Gastrocnemius medialis (tissue), 4 donors: Measurements from ENCODE around the gene ANTXR1. TPM values are rescaled to one million over a fixed set of nuclear protein-coding genes. Genes with fewer than 3 reads are reported as not detected.
A peak's percentile ranks its signal among the peaks of the same experiment; 100 is the strongest.

Experiments used
- ATAC-seq, 2 donors: fragments of 150-250 bp; one replicate each; pipeline ENCODE4 v1.9.1; 2016
- DNase-seq, 2 donors: peaks; one replicate each; pipeline ENCODE4 v3.0.0-alpha.2; 2019
- H3K27ac ChIP-seq, 4 donors: fragments of 200-600 bp; sonication (generic); 1 replicate in 1 of 4; 2 replicates in 3 of 4; pipeline ENCODE4 v1.5.1; 2016 to 2018; ENCODE audit warnings: mild to moderate bottlenecking in 2 of 4, moderate library complexity in 1 of 4
- H3K27me3 ChIP-seq, 3 donors: fragments of 200-600 bp; sonication (generic) in 2 of 3; 1 replicate in 1 of 3; 2 replicates in 2 of 3; pipeline versions ENCODE4 v1.5.1 to v1.6.0; 2016 to 2019; ENCODE audit warnings: mild to moderate bottlenecking in 1 of 3, moderate library complexity in 1 of 3
- H3K36me3 ChIP-seq, 2 donors: fragments of 200-600 bp; sonication (generic) in 1 of 2; one replicate each; pipeline ENCODE4 v1.5.1; 2017 to 2018
- H3K4me1 ChIP-seq, 2 donors: fragments of 200-600 bp; sonication (generic) in 1 of 2; one replicate each; pipeline ENCODE4 v1.5.1; 2016 to 2017; ENCODE audit warnings: mild to moderate bottlenecking in 2 of 2
- H3K4me3 ChIP-seq, 4 donors: fragments of 200-600 bp; sonication (generic) in 3 of 4; 1 replicate in 1 of 4; 2 replicates in 3 of 4; pipeline ENCODE4 v1.5.1; 2016 to 2019; ENCODE audit warnings: mild to moderate bottlenecking in 2 of 4
- H3K9me3 ChIP-seq, 3 donors: fragments of 200-600 bp; sonication (generic) in 2 of 3; 1 replicate in 1 of 3; 2 replicates in 2 of 3; pipeline ENCODE4 v1.5.1; 2016 to 2019
- POLR2A ChIP-seq, 2 donors: fragments of 450-650 bp; IDR thresholded peaks; one replicate each; pipeline ENCODE4 v1.6.1; 2017; ENCODE audit warnings: antibody characterized with exemption in 2 of 2, mild to moderate bottlenecking in 2 of 2, moderate library complexity in 2 of 2
- in situ Hi-C, 4 donors: fragments of 200-750 bp; cut with MboI; loops; one replicate each; pipeline versions ENCODE4 v1.15.0 to v1.8.0; 2017; ENCODE audit warnings: low sequenced_read_pairs in 4 of 4
- intact Hi-C: fragments of 100-400 bp; cut with DNase I; formaldehyde crosslinking; loops from one replicate; pipeline ENCODE4 v1.15.1; 2023; ENCODE audit warnings: low total_unique reads
- total RNA-seq, 4 donors: library from RNA; depleted of rRNA; stranded (reverse); fragments of >200 nt; gene quantifications; one replicate each; pipeline versions ENCODE4 v1.1.0 to v1.2.3, GENCODE V29; 2016
- TF ChIP-seq, protein P1 (sequence below), 5 experiments: fragments of 450-650 bp in 3 of 5; fragments of 200-600 bp in 2 of 5; sonication (generic) in 2 of 5; IDR thresholded peaks in 4 of 5; conservative IDR thresholded peaks in 1 of 5; 1 replicate in 4 of 5; 2 replicates in 1 of 5; pipeline ENCODE4 v1.5.1; 2016 to 2019; ENCODE audit warnings: antibody characterized with exemption in 5 of 5, mild to moderate bottlenecking in 3 of 5, moderate library complexity in 3 of 5

ANTXR1 gene
- total RNA-seq, 4 donors from 2014 or later: 8.0 to 13.6 (median 9.7) TPM

DNA sequence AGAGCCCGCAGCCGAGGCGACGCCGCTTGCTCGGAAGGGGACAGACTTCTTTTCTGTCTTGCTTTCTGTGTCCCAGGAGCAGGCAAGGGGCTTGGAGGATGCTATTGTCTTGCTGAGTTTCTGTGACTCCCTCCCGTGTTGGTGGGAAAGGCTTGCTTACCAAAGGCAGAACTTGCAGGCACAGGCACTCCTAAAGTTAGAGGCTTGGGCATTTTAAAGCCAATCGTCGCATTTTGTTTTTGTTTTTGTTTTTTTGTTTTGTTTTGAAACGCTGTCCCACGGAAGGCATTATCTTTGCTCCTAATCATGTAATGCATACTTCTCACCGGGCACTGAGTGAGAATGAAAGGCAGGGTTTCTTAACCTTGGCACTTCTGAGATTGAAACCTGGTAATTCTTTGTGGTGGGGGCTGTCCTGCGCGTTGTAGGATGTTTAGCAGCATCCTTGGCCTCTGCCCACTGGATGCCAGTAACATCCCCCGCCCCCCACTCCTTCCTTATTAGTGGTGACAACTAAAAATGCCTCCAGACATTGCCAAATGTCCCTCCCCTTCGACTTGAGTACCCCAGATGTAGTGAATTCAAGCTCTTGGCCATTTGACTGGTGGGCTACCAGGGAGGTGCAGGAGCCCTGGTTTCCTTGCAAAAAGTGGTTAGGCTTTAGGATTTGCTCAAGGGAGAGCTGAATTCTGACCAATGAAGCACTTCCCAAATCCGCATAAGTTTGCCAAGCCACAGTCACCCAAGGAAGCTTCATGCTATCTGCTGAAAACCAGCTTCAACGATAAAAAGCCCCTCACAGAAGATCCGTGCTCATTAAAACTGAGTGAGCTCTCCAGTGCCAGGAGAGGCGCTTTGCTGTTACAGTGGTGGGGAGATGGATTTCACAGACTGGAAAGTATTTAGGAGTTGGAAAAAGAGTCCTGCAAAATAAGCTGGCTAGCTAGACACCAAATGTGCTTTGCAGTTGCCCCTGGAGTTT, 1.2 kb downstream of the ANTXR1 start:
- H3K4me3 ChIP-seq: peak overlapping the region; percentile 67 to 80 (median 74)
- in situ Hi-C loops: loop anchor here in 3 of 4 donors (5.0 to 10.0 kb wide), 3 partner anchors 291 to 301 kb away; no protein-coding TSS in a partner anchor
- DNase-seq: no peak
- intact Hi-C loops: loop anchor here (1.0 to 5.0 kb wide), 2 partner anchors 163 to 293 kb away; no protein-coding TSS in a partner anchor
- H3K9me3 ChIP-seq: no peaks in the 10 kb centered on the region
- ATAC-seq: no peak
- H3K4me1 ChIP-seq: peaks cover 18 to 27% of the 10 kb centered on the region in 2 donors
- peaks cover 6 to 25% (median 22%) of the 10 kb centered on the region in 3 donors for H3K27me3 ChIP-seq
- peak overlapping the region in 2 of 4 donors; percentile 54 to 72 for H3K27ac ChIP-seq
- H3K36me3 ChIP-seq: no peaks in the 10 kb centered on the region
- TF ChIP-seq POLR2A (IDR thresholded peaks at IDR 0.05): no peak
- TF ChIP-seq, protein P1, sequence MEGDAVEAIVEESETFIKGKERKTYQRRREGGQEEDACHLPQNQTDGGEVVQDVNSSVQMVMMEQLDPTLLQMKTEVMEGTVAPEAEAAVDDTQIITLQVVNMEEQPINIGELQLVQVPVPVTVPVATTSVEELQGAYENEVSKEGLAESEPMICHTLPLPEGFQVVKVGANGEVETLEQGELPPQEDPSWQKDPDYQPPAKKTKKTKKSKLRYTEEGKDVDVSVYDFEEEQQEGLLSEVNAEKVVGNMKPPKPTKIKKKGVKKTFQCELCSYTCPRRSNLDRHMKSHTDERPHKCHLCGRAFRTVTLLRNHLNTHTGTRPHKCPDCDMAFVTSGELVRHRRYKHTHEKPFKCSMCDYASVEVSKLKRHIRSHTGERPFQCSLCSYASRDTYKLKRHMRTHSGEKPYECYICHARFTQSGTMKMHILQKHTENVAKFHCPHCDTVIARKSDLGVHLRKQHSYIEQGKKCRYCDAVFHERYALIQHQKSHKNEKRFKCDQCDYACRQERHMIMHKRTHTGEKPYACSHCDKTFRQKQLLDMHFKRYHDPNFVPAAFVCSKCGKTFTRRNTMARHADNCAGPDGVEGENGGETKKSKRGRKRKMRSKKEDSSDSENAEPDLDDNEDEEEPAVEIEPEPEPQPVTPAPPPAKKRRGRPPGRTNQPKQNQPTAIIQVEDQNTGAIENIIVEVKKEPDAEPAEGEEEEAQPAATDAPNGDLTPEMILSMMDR (IDR thresholded peaks at IDR 0.05 in 4 of 5, conservative IDR thresholded peaks at IDR 0.05 in 1 of 5): no peak

DNA sequence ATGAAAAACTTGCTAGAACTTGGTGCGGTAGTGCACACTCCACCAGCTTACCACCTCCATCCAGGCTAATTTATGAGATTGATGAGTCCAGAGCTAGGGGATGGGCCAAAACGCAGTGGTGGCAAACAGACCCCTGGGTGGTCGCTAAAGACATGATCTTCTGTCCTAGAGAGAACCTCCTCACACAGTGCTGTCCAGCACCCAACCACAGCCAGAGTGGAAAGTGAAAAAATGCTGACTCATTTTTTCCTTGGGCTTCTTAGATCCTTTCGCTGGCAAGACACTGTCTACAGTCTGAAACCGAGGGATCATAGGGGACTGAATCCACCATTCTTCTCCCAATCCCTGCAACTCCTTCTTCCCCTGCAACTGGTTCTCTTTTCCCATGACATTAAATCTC, 4.1 kb downstream of the ANTXR1 start:
- in situ Hi-C loops: loop anchor here in 3 of 4 donors (5.0 to 10.0 kb wide), 3 partner anchors 288 to 298 kb away; no protein-coding TSS in a partner anchor
- DNase-seq (no peak), ATAC-seq (no peak)
- H3K9me3 ChIP-seq: no peaks in the 10 kb centered on the region
- H3K36me3 ChIP-seq: no peaks in the 10 kb centered on the region
- H3K27me3 ChIP-seq: peaks cover 6 to 25% (median 22%) of the 10 kb centered on the region in 3 donors
- no peak overlapping the region for H3K27ac ChIP-seq
- peaks cover 27 to 35% of the 10 kb centered on the region in 2 donors for H3K4me1 ChIP-seq
- no peak overlapping the region for H3K4me3 ChIP-seq
- TF ChIP-seq, protein P1 (IDR thresholded peaks at IDR 0.05 in 4 of 5, conservative IDR thresholded peaks at IDR 0.05 in 1 of 5): no peak
- no peak for TF ChIP-seq POLR2A (IDR thresholded peaks at IDR 0.05)
- intact Hi-C loops: no loop called here

DNA sequence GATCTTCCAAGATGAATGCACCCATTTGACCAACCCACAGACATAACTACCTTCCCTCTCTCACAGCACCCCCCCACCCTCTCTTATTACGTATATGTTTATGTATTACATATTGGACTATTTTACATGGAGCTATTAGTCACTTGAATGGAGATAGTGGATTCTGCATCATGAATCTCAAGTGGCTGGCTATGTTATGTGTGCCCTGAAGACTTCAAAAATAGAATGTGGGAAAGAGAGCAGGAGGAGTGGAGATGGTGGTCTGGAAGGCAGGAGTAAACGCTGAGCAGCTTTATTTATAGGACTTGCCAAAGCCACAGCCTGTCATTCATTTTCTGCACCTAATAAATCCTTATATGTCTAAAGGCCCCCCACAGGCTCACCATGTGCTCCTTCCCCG, 4.9 kb downstream of the ANTXR1 start:
- Histone ChIP-seq H3K4me3 (no peak overlapping the region), H3K4me1 (peaks cover 27 to 35% of the 10 kb centered on the region in 2 donors), H3K9me3 (no peaks in the 10 kb centered on the region), H3K36me3 (no peaks in the 10 kb centered on the region), H3K27ac (no peak overlapping the region), H3K27me3 (peaks cover 6 to 25% (median 22%) of the 10 kb centered on the region in 3 donors)
- in situ Hi-C loops: loop anchor here in 3 of 4 donors (5.0 to 10.0 kb wide), 3 partner anchors 287 to 297 kb away; no protein-coding TSS in a partner anchor
- TF ChIP-seq, protein P1 (IDR thresholded peaks at IDR 0.05 in 4 of 5, conservative IDR thresholded peaks at IDR 0.05 in 1 of 5): no peak
- no peak for TF ChIP-seq POLR2A (IDR thresholded peaks at IDR 0.05)
- intact Hi-C loops: no loop called here
- ATAC-seq (no peak), DNase-seq (no peak)

DNA sequence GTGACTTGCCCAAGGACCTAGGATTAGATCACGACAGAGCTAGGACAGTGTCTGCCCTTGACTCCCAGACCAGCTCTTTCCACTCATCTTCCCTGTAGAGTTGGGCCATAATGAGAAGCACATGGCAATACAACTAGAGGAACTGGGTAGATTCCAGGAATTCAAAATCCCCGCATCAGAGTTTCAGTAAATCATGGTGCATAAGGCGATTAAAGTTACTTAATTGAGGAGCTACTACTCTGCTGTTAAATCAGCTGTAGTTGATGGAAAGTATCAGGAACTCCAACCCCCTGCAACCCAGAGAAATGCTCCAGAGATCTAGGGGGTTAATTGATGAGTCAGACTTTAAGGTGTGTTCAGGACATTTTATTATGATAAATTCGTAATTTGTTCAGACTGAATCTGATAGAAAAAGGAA, 5.7 kb downstream of the ANTXR1 start:
- in situ Hi-C loops (loop anchor here in 3 of 4 donors (5.0 to 10.0 kb wide), 3 partner anchors 286 to 296 kb away; no protein-coding TSS in a partner anchor), intact Hi-C loops (no loop called here)
- H3K4me3 ChIP-seq: no peak overlapping the region
- H3K27me3 ChIP-seq: peaks cover 6 to 25% (median 22%) of the 10 kb centered on the region in 3 donors
- no peak overlapping the region for H3K27ac ChIP-seq
- no peak for TF ChIP-seq POLR2A (IDR thresholded peaks at IDR 0.05)
- TF ChIP-seq, protein P1 (IDR thresholded peaks at IDR 0.05 in 4 of 5, conservative IDR thresholded peaks at IDR 0.05 in 1 of 5): no peak
- DNase-seq (no peak), ATAC-seq (no peak)
- H3K9me3 ChIP-seq: no peaks in the 10 kb centered on the region
- H3K4me1 ChIP-seq: peaks cover 27 to 30% of the 10 kb centered on the region in 2 donors
- H3K36me3 ChIP-seq: no peaks in the 10 kb centered on the region
